ENCODE measurements around the gene VWA2. TPM values are rescaled to one million over a fixed set of nuclear protein-coding genes. Genes with fewer than 3 reads are reported as not detected.
A peak's percentile ranks its signal among the peaks of the same experiment; 100 is the strongest.

The VWA2 gene
- total RNA-seq, 1 donor from 2014 or later: not detected

- Histone ChIP-seq H3K27me3 (ENCODE audit: low read depth) (no peaks in the 10 kb centered on the region), H3K4me3 (no peak overlapping the region), H3K27ac (replicated peaks) (peak overlapping the region; percentile 49), H3K9me3 (replicated peaks) (no peaks in the 10 kb centered on the region), H3K36me3 (no peaks in the 10 kb centered on the region), H3K4me1 (peaks cover 28% of the 10 kb centered on the region)
- DNase-seq: no peak
- intact Hi-C loops (cut with micrococcal nuclease): no loop called here
- TF ChIP-seq CTCF (IDR thresholded peaks at IDR 0.05; ENCODE audit: borderline replicate concordance): no peak
These were observed 83.3 kb downstream of the VWA2 start for GRCh38 chr10:114322344-114322743.

DNA sequence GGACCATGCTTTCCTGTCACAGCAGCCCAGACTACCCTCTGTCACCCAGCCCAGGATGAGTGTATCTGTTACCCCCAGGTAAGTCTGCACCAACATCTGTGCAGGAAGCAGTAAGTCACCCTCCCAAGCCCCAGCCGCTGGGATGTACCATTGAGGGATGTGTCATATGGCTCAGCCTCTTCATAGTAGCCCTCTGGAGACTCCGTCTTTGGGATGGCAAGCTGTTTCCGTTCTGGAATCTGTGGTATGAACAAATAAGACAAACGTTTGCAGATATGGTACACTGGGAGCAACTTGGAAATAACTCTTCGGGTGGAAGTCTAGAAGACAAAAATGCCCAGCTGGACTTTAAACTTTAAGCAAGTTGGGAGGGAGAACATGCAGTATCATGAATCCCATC lies 84.0 kb downstream of the VWA2 start:
- Histone ChIP-seq H3K27ac (replicated peaks) (no peak overlapping the region), H3K27me3 (ENCODE audit: low read depth) (no peaks in the 10 kb centered on the region), H3K36me3 (no peaks in the 10 kb centered on the region), H3K4me3 (no peak overlapping the region), H3K9me3 (replicated peaks) (no peaks in the 10 kb centered on the region), H3K4me1 (peaks cover 34% of the 10 kb centered on the region)
- no peak for DNase-seq
- TF ChIP-seq CTCF (IDR thresholded peaks at IDR 0.05; ENCODE audit: borderline replicate concordance): no peak
- intact Hi-C loops (cut with micrococcal nuclease): no loop called here

GRCh38 chr10:114326795-114327194 lies 87.7 kb downstream of the VWA2 start:
- Histone ChIP-seq H3K9me3 (replicated peaks) (no peaks in the 10 kb centered on the region), H3K4me1 (peaks cover 43% of the 10 kb centered on the region), H3K27ac (replicated peaks) (no peak overlapping the region), H3K4me3 (no peak overlapping the region), H3K27me3 (ENCODE audit: low read depth) (no peaks in the 10 kb centered on the region), H3K36me3 (no peaks in the 10 kb centered on the region)
- DNase-seq: no peak
- intact Hi-C loops (cut with micrococcal nuclease): no loop called here
- no peak for TF ChIP-seq CTCF (IDR thresholded peaks at IDR 0.05; ENCODE audit: borderline replicate concordance)

- Histone ChIP-seq H3K9me3 (replicated peaks) (no peaks in the 10 kb centered on the region), H3K4me1 (peaks cover 45% of the 10 kb centered on the region), H3K36me3 (no peaks in the 10 kb centered on the region), H3K27me3 (ENCODE audit: low read depth) (no peaks in the 10 kb centered on the region), H3K27ac (replicated peaks) (peak overlapping the region; percentile 60), H3K4me3 (no peak overlapping the region)
- TF ChIP-seq CTCF (IDR thresholded peaks at IDR 0.05; ENCODE audit: borderline replicate concordance): no peak
- peak; percentile 59 for DNase-seq
- intact Hi-C loops (cut with micrococcal nuclease): no loop called here
These were observed 88.7 kb downstream of the VWA2 start for GRCh38 chr10:114327537-114328440.

GRCh38 chr10:114328441-114328812 lies 89.4 kb downstream of the VWA2 start:
- Histone ChIP-seq H3K4me1 (peaks cover 48% of the 10 kb centered on the region), H3K27ac (replicated peaks) (peak overlapping the region; percentile 60), H3K4me3 (no peak overlapping the region), H3K9me3 (replicated peaks) (no peaks in the 10 kb centered on the region), H3K27me3 (ENCODE audit: low read depth) (no peaks in the 10 kb centered on the region), H3K36me3 (no peaks in the 10 kb centered on the region)
- intact Hi-C loops (cut with micrococcal nuclease): no loop called here
- no peak for TF ChIP-seq CTCF (IDR thresholded peaks at IDR 0.05; ENCODE audit: borderline replicate concordance)
- peak; percentile 27 for DNase-seq

Measured in left ventricle myocardium inferior (tissue), 1 donor.